ENCODE data around the gene MAP3K13.
"Not testable (repeated sequence)": the region's sequence is repeated elsewhere in the genome, so short reads cannot be mapped to it uniquely, and the experiment has no call there.

Gene MAP3K13

GRCh38 chr3:185361920-185362319 is 1.0 kb upstream of the MAP3K13 start:
- no peaks in the 10 kb centered on the region for H3K4me1 ChIP-seq (ENCODE audit: insufficient read depth, insufficient read length)
- H3K27me3 ChIP-seq (ENCODE audit: insufficient read depth, insufficient read length) = peaks cover 25% of the 10 kb centered on the region
- no peak for DNase-seq (ENCODE audit: low read depth, low spot score)
- no peaks in the 10 kb centered on the region for H3K9me3 ChIP-seq (ENCODE audit: insufficient read depth, low read length)
- no peak overlapping the region for H3K9ac ChIP-seq (ENCODE audit: insufficient read length, low read depth)
- no peaks in the 10 kb centered on the region for H3K36me3 ChIP-seq (ENCODE audit: insufficient read depth, insufficient read length, low read length)
- no peak overlapping the region for H3K4me3 ChIP-seq (ENCODE audit: insufficient read length, low read depth)
- TF ChIP-seq SUZ12 (IDR thresholded peaks at IDR 0.05; ENCODE audit: extremely low read depth, insufficient read depth, insufficient read length) (no peak), ZNF274 (IDR thresholded peaks at IDR 0.05; ENCODE audit: low read depth, low read length) (no peak), YY1 (IDR thresholded peaks at IDR 0.05; ENCODE audit: insufficient read depth, insufficient read length) (no peak)

- Histone ChIP-seq H3K9ac (ENCODE audit: insufficient read length, low read depth) (no peak overlapping the region), H3K27me3 (ENCODE audit: insufficient read depth, insufficient read length) (peaks cover 25% of the 10 kb centered on the region), H3K4me3 (ENCODE audit: insufficient read length, low read depth) (peak overlapping the region; percentile 44), H3K36me3 (ENCODE audit: insufficient read depth, insufficient read length, low read length) (no peaks in the 10 kb centered on the region), H3K9me3 (ENCODE audit: insufficient read depth, low read length) (no peaks in the 10 kb centered on the region), H3K4me1 (ENCODE audit: insufficient read depth, insufficient read length) (no peaks in the 10 kb centered on the region)
- DNase-seq (ENCODE audit: low read depth, low spot score) = no peak
- TF ChIP-seq YY1 (IDR thresholded peaks at IDR 0.05; ENCODE audit: insufficient read depth, insufficient read length) = no peak
- peak; percentile 23 for TF ChIP-seq SUZ12 (IDR thresholded peaks at IDR 0.05; ENCODE audit: extremely low read depth, insufficient read depth, insufficient read length)
Measured at GRCh38 chr3:185363662-185364203, 797 bp downstream of the MAP3K13 start.

GRCh38 chr3:185365291-185366073 is 2.5 kb downstream of the MAP3K13 start:
- Histone ChIP-seq H3K4me3 (ENCODE audit: insufficient read length, low read depth) (no peak overlapping the region), H3K9ac (ENCODE audit: insufficient read length, low read depth) (no peak overlapping the region)
- TF ChIP-seq SUZ12 (IDR thresholded peaks at IDR 0.05; ENCODE audit: extremely low read depth, insufficient read depth, insufficient read length) (no peak), YY1 (IDR thresholded peaks at IDR 0.05; ENCODE audit: insufficient read depth, insufficient read length) (no peak), ZNF274 (IDR thresholded peaks at IDR 0.05; ENCODE audit: low read depth, low read length) (no peak)

GRCh38 chr3:185366074-185366335 is 3.1 kb downstream of the MAP3K13 start:
- Histone ChIP-seq H3K27me3 (ENCODE audit: insufficient read depth, insufficient read length) (peaks cover 25% of the 10 kb centered on the region), H3K36me3 (ENCODE audit: insufficient read depth, insufficient read length, low read length) (no peaks in the 10 kb centered on the region), H3K9me3 (ENCODE audit: insufficient read depth, low read length) (no peaks in the 10 kb centered on the region), H3K4me1 (ENCODE audit: insufficient read depth, insufficient read length) (no peaks in the 10 kb centered on the region), H3K4me3 (ENCODE audit: insufficient read length, low read depth) (no peak overlapping the region), H3K9ac (ENCODE audit: insufficient read length, low read depth) (no peak overlapping the region)
- no peak for DNase-seq (ENCODE audit: low read depth, low spot score)
- TF ChIP-seq YY1 (IDR thresholded peaks at IDR 0.05; ENCODE audit: insufficient read depth, insufficient read length) (no peak), ZNF274 (IDR thresholded peaks at IDR 0.05; ENCODE audit: low read depth, low read length) (no peak), SUZ12 (IDR thresholded peaks at IDR 0.05; ENCODE audit: extremely low read depth, insufficient read depth, insufficient read length) (no peak)

More at GRCh38 chr3:185365291-185366073, 2.5 kb downstream of the MAP3K13 start:
- no peaks in the 10 kb centered on the region for H3K9me3 ChIP-seq (ENCODE audit: insufficient read depth, low read length)
- no peaks in the 10 kb centered on the region for H3K36me3 ChIP-seq (ENCODE audit: insufficient read depth, insufficient read length, low read length)
- H3K4me1 ChIP-seq (ENCODE audit: insufficient read depth, insufficient read length) = no peaks in the 10 kb centered on the region
- DNase-seq (ENCODE audit: low read depth, low spot score) = no peak
- H3K27me3 ChIP-seq (ENCODE audit: insufficient read depth, insufficient read length) = peaks cover 25% of the 10 kb centered on the region

GRCh38 chr3:185366913-185367312 is 4.0 kb downstream of the MAP3K13 start:
- Histone ChIP-seq H3K4me3 (ENCODE audit: insufficient read length, low read depth) (no peak overlapping the region), H3K4me1 (ENCODE audit: insufficient read depth, insufficient read length) (no peaks in the 10 kb centered on the region), H3K9me3 (ENCODE audit: insufficient read depth, low read length) (no peaks in the 10 kb centered on the region), H3K9ac (ENCODE audit: insufficient read length, low read depth) (no peak overlapping the region), H3K27me3 (ENCODE audit: insufficient read depth, insufficient read length) (peaks cover 25% of the 10 kb centered on the region), H3K36me3 (ENCODE audit: insufficient read depth, insufficient read length, low read length) (no peaks in the 10 kb centered on the region)
- TF ChIP-seq ZNF274 (IDR thresholded peaks at IDR 0.05; ENCODE audit: low read depth, low read length) = no peak
- DNase-seq (ENCODE audit: low read depth, low spot score) = no peak

GRCh38 chr3:185370349-185370748 is 7.4 kb downstream of the MAP3K13 start:
- H3K9ac ChIP-seq (ENCODE audit: insufficient read length, low read depth); H3K36me3 ChIP-seq (ENCODE audit: insufficient read depth, insufficient read length, low read length); DNase-seq (ENCODE audit: low read depth, low spot score); H3K27me3 ChIP-seq (ENCODE audit: insufficient read depth, insufficient read length); H3K4me3 ChIP-seq (ENCODE audit: insufficient read length, low read depth); H3K9me3 ChIP-seq (ENCODE audit: insufficient read depth, low read length); H3K4me1 ChIP-seq (ENCODE audit: insufficient read depth, insufficient read length): not testable (repeated sequence)

GRCh38 chr3:185371306-185372074 is 8.6 kb downstream of the MAP3K13 start:
- Histone ChIP-seq H3K9ac (ENCODE audit: insufficient read length, low read depth) (no peak overlapping the region), H3K27me3 (ENCODE audit: insufficient read depth, insufficient read length) (no peaks in the 10 kb centered on the region), H3K36me3 (ENCODE audit: insufficient read depth, insufficient read length, low read length) (no peaks in the 10 kb centered on the region), H3K4me3 (ENCODE audit: insufficient read length, low read depth) (no peak overlapping the region), H3K4me1 (ENCODE audit: insufficient read depth, insufficient read length) (no peaks in the 10 kb centered on the region), H3K9me3 (ENCODE audit: insufficient read depth, low read length) (no peaks in the 10 kb centered on the region)
- TF ChIP-seq SUZ12 (IDR thresholded peaks at IDR 0.05; ENCODE audit: extremely low read depth, insufficient read depth, insufficient read length) (no peak), ZNF274 (IDR thresholded peaks at IDR 0.05; ENCODE audit: low read depth, low read length) (no peak), YY1 (IDR thresholded peaks at IDR 0.05; ENCODE audit: insufficient read depth, insufficient read length) (no peak)
- no peak for DNase-seq (ENCODE audit: low read depth, low spot score)
